NCI-H1105 (cell line): ENCODE data around the gene VTCN1.

Experiments used
- DNase-seq: peaks from one replicate; lab custom pipeline; 2025; lab: John Stamatoyannopoulos, UW

VTCN1 gene

DNA sequence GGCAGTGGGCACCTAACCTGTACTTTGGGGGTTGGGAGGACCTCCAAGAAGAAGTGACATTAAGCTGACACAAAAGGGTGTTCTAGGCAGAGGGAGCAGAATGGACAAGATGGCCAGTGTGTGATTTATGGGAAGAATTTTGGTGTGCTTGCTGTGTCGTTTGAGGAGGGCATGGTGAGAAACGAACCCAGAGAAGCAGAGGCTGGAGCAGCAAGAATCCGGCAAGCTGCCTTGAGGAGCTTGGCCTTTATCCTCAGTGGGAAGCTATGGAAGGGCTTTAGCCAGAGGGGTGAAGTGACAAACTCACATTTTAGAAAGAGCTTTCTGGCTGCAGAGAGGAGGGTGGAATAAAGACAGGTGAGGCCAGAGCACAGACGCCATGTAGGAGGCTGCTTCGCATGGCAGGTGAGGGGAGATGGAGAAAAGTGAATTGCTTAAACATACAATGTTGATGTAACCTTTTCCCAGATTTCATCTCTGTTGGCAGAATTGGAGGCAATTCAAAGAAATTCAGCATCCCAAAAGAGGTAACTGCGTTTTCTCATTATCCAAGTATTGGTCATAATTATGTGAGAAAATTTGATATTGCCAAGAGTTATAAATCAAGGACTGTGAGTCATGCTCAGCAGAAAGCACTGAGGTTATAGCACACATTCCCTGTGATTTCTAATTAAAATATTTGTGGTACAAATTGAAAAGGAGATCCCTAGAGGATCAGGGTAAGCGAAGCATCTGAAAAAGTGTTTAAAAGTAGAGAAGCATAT is 115.7 kb downstream of the VTCN1 start:
- DNase-seq = no peak

DNA sequence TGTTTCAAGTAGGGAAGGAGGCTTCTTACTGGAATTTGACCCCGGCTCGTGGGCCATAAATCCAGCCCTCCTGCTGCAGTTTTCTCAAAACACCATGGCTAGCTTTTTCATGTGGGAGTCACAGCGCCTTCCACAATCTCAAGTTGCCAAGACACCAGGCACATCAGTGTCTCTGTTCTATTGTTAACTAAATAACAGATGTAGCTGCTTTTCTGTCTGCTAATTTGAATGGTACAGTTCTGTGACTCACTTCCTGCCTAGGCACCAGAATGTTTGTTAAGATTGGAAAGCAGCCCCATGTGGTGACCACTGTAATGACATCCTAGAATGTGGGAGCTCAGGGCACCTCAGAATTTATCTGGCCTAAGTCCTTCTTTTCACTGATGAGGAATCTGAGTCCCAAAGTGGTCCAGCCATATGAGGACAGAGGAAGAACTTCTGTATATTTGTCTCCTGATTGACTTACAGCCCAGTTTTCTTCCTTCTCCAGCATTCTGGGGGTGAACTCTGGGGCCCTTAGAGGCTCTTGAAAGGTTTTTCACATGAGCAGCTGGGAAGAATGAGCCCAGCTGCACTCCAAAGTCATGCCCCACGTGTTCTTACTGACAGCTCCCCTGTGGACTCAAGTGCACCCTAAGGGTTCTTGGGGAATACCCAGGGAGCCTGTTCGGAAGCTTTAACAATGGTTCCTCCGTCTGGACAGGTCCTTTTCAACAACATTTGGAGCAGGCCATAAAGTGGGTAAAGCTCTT is 116.7 kb downstream of the VTCN1 start:
- DNase-seq = no peak
